Aortic smooth muscle cell (primary cell): ENCODE results near the gene DPH1. TPM values are rescaled to one million over a fixed set of nuclear protein-coding genes. Genes with fewer than 3 reads are reported as not detected.

Experiments used
- total RNA-seq: library from RNA; depleted of rRNA; stranded (reverse); fragments of >200 nt; gene quantifications from 2 replicates; pipeline ENCODE4 v1.2.3, GENCODE V29; 2014

The DPH1 gene
- 14.4 and 17.8 TPM in 2 replicates for total RNA-seq

GRCh38 chr17:2029911-2030778 lies at the start of gene DPH1:
Gene DPH1, plus strand, starts transcription at chr17:2030153. Its CDS starts 17 bp downstream, at chr17:2030170.

GRCh38 chr17:2025220-2025621 lies 4.7 kb upstream of the DPH1 start, which contains the start of gene RTN4RL1:
Gene RTN4RL1, minus strand, starts transcription at chr17:2025334. Its CDS starts 469 bp downstream, at chr17:2024865.

GRCh38 chr17:2041561-2042389 lies 11.8 kb downstream of the DPH1 start, which contains the start of gene OVCA2:
Gene OVCA2, plus strand, starts transcription at chr17:2042022. Its CDS starts 26 bp downstream, at chr17:2042048.

GRCh38 chr17:2054512-2055291 lies 24.7 kb downstream of the DPH1 start, which contains the start of gene HIC1:
Gene HIC1, plus strand, starts transcription at chr17:2055103. Its CDS starts 1,588 bp downstream, at chr17:2056691.

Other genes starting within 250 kb of the DPH1 start
- gene SMYD4, start 200.3 kb upstream of the DPH1 start, total RNA-seq, result 8.9 and 10.8 TPM in 2 replicates
- 46.8 and 47.2 TPM in 2 replicates for gene RPA1, start 200.1 kb upstream of the DPH1 start, total RNA-seq
- gene RTN4RL1, start 4.8 kb upstream of the DPH1 start, total RNA-seq, result 1.1 and 14.4 TPM in 2 replicates
- 33.4 and 35.7 TPM in 2 replicates for gene OVCA2, start 11.9 kb downstream of the DPH1 start, total RNA-seq
- gene HIC1, start 24.9 kb downstream of the DPH1 start, total RNA-seq, result 10.4 and 12.7 TPM in 2 replicates